ENCODE measurements around the gene DCAF11.

DCAF11 gene

DNA sequence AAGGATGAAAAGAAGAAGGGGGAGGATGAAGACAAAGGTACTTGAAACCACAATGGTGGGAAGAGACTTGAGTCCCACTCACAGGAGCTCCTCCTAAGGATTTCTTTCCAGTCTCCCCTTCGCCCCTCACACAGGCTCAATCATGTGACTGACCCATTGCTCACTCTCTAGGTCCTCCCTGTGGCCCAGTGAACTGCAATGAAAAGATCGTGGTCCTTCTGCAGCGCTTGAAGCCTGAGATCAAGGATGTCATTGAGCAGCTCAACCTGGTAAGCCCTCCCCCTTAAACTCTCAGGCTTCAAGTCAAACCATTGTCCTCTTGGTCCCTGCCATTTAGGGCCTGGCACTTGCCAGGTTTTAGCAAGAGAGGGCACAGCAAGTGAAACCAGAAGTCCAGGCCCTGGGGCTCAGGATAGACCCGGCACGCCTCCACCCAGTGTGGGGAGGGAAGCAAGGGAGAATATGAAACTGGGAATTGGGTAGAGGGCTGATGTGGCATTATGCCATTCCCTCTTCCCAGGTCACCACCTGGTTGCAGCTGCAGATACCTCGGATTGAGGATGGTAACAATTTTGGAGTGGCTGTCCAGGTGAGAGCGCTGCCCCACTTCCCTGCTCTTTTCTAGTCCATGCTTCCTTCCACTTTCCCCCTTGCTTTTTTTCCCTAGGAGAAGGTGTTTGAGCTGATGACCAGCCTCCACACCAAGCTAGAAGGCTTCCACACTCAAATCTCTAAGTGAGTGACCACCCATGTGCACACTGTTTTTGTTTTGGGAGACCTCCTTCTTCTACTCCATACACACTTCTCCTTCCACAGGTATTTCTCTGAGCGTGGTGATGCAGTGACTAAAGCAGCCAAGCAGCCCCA lies 23.2 kb downstream of the DCAF11 start:
- DNase-seq, result no peak

DNA sequence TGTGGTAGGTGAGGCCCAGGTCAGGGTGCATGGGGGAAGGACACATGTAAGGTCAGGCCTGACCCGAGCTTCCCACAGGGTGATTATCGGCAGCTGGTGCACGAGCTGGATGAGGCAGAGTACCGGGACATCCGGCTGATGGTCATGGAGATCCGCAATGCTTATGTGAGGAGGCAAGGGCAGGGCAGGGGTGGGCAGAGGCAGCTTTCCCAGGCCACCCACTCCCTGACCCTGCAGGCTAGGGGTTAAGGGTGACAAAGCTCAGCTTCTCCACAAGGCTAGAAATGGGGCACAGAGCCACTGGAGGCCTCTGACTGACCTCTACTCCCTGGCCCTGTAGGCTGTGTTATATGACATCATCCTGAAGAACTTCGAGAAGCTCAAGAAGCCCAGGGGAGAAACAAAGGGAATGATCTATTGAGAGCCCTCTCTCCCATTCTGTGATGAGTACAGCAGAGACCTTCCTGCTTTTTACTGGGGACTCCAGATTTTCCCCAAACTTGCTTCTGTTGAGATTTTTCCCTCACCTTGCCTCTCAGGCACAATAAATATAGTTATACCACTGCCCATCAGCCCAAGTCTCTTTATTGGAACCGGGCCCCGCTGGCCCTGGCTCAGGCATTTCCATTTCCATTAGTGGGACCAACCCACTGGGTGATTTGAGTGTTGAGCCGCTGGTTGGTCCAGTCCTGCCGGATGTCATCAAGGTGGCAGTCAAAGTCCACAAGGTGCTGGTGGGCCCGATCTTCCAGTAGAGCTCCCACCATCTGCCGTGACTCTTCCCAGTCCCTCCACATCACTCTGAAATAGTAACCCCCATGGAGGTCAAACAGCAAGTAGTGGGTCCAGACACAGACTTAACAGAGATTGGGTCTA lies 24.1 kb downstream of the DCAF11 start:
- DNase-seq, result no peak

DNA sequence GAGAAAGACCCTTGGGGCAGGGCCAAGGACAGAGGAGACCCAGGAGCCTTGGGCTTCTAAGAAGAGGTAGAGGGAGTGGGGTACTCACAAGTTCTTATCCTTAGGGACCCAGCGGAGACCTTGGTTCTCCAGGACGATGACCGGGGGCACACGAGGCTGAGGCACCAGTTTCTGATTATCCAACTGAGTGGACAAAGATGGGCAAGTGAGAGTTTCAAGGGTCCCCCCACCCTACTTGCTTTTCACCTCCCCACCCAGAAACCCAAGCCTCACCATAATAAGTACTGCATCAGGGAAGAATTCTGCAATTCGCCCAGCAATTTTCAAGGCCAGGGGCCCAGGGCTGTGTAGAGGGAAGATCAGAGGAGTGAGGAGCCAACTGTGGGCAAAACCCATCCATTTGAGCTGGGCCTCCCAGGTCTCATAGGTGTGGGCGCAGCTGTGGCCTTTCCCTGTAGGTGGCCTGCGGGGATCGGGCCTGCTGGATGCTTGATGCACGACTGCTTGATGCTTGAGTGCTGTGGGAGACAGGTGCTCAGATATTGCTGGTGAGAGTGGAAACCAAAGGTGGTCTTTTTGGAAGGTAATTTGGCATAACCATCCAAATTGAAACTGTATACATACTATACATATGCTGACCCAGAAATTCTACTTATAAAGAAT lies 24.8 kb downstream of the DCAF11 start:
- no peak for DNase-seq

DNA sequence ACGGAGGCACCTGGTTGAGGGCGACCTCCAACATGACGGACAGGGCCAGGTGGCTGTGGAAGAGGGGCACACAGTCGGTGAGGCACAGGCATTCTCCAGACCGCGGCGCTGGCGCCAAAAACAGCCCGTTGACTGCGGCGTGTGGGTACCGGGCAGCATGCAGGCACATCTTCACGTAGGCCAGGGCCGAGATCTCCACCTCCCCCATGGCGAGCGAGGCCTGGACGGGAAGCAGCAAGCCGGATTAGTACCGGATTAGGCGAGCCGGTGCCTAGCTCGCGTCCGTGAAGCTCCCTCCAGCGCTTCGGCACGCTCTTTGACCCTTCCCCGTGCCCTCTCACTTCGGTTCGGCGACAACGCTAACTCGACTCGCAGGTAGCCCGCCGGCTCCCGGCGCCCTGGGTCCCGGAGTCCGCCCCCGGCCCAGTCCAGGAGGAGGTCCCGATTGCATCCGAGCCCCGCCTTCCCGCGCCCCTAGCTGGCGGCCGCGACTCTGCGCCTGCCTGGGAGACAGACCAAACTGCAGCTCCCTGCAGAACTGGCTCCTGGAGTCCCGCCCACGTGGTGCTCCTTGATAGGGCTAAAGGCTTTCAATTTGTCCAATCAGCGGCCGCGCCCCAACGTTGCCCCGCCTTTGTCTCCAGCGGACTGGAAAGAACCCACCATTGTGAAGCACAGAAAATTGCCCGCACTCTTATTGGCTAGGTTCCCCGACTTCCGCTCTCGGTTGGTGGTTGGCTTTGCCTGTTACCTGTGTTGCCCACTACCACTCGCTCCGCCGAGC lies 26.7 kb downstream of the DCAF11 start, which contains the start of gene EMC9:
Gene EMC9, minus strand, starts transcription at position 495 of the 784 bp plus-strand sequence. Its CDS starts 287 bp downstream, at position 208.
- peak; percentile 90 to 100 (median 99) for DNase-seq

DNA sequence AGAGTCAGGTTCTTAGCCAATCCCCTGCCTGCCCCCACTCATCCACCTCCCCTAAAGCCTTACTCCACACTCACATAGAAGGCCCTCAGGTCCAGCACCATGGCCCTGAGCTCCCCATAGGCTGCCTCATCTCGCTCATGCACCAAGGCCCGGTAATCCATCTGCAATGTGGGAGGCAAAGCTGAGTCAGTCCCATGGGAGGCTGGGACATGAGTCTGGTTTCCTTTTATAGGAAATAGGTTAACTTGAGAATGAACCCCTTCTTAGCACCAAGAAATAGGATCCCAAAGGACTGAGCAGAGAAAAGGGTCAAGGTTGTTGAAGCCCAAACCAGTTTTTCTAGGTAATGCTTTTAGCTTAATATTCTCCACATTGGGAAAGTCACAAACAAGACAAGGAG lies 28.9 kb downstream of the DCAF11 start:
- no peak for DNase-seq

DNA sequence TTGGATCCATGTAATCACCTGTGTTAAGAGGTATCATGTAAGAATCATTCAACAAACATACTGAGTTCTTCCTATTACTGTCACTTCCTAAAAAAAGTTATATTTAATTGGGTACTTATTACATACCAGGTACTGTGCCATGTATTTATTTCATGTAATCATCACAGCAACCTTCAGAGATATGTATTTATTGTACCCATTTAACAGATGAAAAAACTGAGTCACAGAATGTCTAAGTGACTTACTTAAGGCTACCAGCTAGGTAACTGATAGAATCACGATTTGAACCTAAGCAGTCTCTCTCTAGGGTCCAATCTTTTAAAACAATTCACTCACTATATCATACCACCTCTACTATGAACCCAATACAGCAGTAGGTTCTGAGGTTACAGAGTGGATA lies 29.9 kb downstream of the DCAF11 start:
- DNase-seq, result no peak

DNA sequence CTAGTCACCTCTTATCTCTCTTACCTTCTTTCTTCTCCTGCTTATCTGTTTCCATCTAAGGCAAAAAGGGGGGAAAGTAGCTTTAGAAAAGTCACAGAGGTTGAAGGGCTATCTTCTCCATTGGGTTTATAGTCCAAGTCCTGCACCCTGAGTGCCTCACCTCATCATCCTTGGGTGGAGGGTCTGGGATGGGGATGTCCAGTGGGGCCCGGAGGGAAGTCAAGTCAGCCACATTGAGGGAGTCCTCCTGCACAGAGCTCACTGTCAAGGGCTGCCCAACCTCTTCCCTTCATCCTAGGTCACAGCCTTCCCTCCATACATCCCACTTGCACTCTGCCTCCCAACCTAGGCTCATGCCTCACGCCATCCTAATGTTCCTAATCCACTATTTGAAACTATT lies 30.6 kb downstream of the DCAF11 start:
- no peak for DNase-seq

DNA sequence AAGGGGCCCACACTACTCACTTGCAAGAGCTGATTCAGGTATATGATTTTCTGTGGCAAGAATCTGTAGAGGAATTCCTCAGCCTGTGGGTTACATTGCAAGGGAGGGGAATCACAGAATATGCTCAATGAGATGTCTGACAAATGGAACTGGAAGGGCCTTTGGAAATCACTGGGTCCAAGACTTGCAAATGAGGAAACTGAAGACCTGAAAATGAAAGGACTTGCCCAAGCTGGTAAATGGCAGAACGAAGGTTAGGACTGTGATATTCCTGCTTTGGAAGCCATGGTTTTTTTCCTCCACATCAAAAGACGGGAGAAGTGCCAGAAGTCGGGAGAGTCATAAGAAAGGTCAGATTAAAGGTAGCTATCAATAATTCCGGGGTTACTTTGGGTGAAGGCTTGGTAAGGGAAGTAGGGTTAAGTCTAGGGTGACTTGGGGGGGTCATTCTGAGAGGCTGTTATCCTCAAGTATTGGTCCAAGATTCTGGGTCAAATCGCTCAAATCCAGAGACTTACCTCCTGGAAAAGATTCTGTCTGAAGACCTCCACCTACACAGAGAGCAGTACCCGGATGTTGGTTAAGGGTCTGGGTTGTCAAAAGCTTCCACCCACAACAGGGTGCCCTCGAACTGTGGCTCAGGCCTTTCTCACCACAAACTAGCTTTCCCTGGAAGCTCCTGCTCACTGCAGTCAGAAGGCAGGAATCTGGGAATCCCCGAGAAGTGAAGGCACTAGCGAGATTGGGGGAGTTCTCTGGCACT lies 31.3 kb downstream of the DCAF11 start:
- DNase-seq, result no peak

DNA sequence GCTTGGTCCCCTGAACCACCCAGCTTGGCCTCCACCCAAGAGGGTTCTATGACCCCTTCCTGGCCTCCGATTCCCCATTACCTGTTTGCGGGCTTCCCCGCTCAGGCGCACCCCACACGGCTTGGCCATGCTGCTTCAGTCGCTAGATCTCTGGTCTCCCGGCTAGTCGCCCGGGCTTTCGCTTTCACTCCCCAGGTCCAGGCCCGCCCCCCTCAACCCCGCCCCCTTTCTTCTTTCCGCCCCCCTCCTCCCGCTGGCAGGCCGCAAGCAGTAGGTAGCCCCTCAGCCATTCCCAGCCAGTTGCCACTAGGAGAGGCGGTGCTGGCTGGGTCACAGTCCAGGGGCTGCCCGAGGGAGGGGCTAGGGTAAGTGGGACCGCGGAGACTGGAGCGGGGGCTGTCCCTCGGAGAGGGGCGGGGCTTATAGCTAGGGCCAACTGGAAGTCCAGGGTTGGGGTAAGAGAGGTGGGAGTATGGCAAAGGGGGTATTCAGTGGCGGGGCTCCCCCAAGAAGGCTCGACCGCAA lies 31.9 kb downstream of the DCAF11 start, which contains the start of gene PSME2:
Gene PSME2, minus strand, starts transcription at position 158 of the 525 bp plus-strand sequence. Its CDS starts 29 bp downstream, at position 129.
- peak; percentile 48 to 91 (median 79) for DNase-seq

DNA sequence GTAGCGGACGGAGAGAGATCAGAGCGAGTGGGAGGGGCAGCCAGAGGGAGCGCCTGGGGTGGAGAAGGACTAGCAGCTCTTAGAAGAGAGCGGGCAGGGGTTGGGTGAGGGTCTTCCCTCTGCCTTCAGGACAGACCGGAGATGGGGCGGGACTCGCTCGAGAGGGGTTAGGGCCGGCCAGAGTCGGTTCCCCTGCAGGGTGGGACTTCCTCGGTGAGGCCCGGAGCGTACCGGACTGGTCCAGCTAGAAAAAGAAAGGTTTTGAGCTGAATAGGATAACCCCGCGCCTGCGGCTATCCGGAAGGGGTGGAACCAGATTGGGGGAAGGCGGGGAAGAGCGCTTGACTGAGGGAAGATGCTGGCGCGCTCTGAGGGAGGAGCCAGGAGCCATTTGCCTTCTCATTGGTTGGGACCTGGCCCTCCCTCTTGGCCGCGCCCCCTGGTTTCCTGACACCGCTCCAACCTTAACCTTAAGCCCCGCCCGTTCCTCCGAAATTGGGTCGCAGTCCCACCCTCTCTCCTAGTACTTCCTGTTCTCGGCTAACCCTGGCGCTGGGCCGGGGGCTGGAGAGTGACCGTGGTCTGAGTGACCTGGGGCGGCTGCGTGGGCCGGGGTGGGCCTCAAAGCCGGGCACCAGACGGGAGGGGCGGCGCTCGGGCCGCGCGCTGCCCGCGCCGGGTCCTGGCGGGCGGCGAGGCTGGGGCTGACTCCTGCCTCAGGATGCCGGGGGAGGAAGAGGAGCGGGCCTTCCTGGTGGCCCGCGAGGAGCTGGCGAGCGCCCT lies 32.6 kb downstream of the DCAF11 start, which contains the start of gene RNF31:
Gene RNF31, plus strand, starts transcription at position 521 of the 783 bp plus-strand sequence. Its CDS starts 201 bp downstream, at position 722.
- peak; percentile 74 to 98 (median 95) for DNase-seq

DNA sequence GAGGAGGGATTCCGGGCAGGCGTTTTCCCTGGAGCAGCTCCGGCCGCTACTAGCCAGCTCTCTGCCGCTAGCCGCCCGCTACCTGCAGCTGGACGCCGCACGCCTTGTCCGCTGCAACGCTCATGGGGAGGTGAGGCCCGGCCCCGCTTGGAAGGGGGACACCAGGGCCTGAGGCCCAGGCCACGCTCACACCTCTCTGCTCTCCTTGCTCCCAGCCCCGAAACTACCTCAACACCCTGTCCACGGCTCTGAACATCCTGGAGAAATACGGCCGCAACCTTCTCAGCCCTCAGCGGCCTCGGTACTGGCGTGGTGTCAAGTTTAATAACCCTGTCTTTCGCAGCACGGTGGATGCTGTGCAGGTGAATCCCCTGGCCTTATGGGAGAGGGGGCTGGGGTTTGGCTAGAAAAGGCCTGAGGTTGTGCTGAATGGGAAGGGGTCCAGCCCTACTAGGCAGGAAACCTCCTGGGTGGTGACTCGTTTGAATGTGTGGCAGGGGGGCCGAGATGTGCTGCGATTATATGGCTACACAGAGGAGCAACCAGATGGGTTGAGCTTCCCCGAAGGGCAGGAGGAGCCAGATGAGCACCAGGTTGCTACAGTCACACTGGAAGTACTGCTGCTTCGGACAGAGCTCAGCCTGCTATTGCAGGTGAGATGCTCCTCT lies 33.3 kb downstream of the DCAF11 start:
- DNase-seq, result peak in 1 of 56 donors; percentile 45

DNA sequence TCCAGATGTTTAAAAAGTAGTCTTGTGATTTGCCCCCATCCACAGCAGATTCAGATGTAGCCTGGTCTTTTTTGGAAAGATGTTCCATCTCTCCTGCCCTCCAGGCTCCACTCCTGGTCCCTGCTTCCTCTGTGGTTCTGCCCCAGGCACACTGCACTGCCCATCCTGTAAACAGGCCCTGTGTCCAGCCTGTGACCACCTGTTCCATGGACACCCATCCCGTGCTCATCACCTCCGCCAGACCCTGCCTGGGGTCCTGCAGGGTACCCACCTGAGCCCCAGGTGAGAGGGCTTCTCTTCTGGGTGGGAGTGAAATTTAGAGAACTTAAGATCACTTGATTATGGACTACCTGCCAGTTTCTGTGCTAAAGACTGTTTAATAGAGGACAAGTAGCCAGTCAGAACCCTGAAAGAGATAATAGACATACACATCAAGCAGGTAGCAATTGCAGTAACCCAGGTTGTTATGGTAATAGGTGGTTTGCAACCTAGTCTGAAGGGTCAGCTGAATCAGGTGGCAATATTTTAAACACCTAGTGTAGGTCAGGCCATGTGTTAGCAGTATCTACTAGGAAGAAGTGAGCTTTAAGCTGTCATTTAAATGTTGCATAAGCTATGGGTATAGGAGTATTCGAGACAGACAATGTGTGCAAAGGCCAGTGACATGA lies 34.9 kb downstream of the DCAF11 start:
- no peak for DNase-seq

DNA sequence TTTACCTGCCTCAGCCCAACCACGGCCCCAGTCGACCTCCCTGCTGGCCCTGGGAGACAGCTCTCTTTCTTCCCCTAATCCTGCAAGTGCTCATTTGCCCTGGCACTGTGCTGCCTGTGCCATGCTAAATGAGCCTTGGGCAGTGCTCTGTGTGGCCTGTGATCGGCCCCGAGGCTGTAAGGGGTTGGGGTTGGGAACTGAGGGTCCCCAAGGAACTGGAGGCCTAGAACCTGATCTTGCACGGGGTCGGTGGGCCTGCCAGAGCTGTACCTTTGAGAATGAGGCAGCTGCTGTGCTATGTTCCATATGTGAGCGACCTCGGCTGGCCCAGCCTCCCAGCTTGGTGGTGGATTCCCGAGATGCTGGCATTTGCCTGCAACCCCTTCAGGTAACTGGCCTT lies 35.5 kb downstream of the DCAF11 start:
- no peak for DNase-seq

DNA sequence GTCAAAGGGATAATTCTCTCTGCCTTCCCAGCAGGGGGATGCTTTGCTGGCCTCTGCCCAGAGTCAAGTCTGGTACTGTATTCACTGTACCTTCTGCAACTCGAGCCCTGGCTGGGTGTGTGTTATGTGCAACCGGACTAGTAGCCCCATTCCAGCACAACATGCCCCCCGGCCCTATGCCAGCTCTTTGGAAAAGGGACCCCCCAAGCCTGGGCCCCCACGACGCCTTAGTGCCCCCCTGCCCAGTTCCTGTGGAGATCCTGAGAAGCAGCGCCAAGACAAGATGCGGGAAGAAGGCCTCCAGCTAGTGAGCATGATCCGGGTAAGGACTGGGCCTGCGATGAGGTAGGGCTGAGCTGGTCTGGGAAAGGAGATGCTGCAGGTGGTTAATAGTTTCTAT lies 36.0 kb downstream of the DCAF11 start:
- no peak for DNase-seq

DNA sequence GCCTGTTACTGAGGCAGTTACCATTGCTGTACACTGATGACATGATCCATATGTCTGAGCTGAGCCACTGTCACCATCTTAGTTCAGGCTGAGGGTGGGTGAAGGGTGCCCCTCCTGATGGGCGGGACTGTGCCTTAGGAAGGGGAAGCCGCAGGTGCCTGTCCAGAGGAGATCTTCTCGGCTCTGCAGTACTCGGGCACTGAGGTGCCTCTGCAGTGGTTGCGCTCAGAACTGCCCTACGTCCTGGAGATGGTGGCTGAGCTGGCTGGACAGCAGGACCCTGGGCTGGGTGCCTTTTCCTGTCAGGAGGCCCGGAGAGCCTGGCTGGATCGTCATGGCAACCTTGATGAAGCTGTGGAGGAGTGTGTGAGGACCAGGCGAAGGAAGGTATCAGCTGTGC lies 36.4 kb downstream of the DCAF11 start:
- DNase-seq, result no peak

DNA sequence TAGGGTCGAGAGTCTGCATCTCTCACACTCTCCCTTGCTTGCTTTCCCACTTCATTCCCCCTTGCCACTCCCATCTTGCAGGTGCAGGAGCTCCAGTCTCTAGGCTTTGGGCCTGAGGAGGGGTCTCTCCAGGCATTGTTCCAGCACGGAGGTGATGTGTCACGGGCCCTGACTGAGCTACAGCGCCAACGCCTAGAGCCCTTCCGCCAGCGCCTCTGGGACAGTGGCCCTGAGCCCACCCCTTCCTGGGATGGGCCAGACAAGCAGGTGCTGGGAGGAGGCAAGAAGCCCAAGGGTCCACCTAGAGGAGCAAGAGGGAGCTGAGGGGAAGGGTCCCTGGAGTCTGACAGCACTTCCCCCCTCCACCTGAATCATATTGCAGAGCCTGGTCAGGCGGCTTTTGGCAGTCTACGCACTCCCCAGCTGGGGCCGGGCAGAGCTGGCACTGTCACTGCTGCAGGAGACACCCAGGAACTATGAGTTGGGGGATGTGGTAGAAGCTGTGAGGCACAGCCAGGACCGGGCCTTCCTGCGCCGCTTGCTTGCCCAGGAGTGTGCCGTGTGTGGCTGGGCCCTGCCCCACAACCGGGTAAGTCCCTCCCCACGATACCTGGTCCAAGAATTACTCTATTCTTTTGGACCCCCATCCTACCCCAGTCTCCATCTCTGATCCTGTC lies 37.0 kb downstream of the DCAF11 start:
- no peak for DNase-seq

DNA sequence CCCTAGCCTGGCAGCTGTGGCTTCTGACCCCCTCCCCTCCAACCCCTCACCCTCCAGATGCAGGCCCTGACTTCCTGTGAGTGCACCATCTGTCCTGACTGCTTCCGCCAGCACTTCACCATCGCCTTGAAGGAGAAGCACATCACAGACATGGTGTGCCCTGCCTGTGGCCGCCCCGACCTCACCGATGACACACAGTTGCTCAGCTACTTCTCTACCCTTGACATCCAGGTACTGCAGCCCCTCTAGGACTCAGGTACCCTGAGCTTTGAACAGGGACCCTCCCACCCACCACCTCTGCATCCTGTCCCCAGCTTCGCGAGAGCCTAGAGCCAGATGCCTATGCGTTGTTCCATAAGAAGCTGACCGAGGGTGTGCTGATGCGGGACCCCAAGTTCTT lies 40.5 kb downstream of the DCAF11 start:
- no peak for DNase-seq
